MCF 10A (cell line): ENCODE data around the gene RORB. TPM values are rescaled to one million over a fixed set of nuclear protein-coding genes. Genes with fewer than 3 reads are reported as not detected.
A peak's percentile ranks its signal among the peaks of the same experiment; 100 is the strongest.

Experiments
- BruUV-seq: library from RNA; stranded (reverse); fragments of 400-500 nt; replicated peaks from 2 replicates; lab custom pipeline; 2021; lab: Mats Ljungman, UMichigan
- CTCF ChIA-PET: fragments of 300-600 bp; sonication (Branson Sonifier 250); formaldehyde crosslinking; extraction: SDS; loops from one replicate; lab custom pipeline; 2021; ENCODE audit warnings: antibody characterized with exemption, inconsistent platforms; lab: Yijun Ruan, JAX
- POLR2A ChIA-PET: fragments of 300-600, 350-650 bp; sonication (Branson Sonifier 250); formaldehyde crosslinking; extraction: SDS; loops from one replicate; lab custom pipeline; 2020; ENCODE audit warnings: antibody characterized with exemption, inconsistent platforms; lab: Yijun Ruan, JAX
- DNase-seq: peaks from one replicate; pipeline ENCODE4 v3.0.0-alpha.2; 2018; ENCODE audit not compliant: unreplicated experiment
- H3K27ac Mint-ChIP-seq: one replicate; pipeline ENCODE4 v1.8.0; 2022; ENCODE audit warnings: mild to moderate bottlenecking, low read depth, mixed read lengths; ENCODE audit not compliant: unreplicated experiment
- H3K27me3 Mint-ChIP-seq: one replicate; pipeline ENCODE4 v1.8.0; 2022; ENCODE audit warnings: mixed read lengths; ENCODE audit not compliant: insufficient read depth, unreplicated experiment
- H3K36me3 Mint-ChIP-seq: one replicate; pipeline ENCODE4 v1.8.0; 2022; ENCODE audit warnings: mild to moderate bottlenecking, moderate library complexity, mixed read lengths; ENCODE audit not compliant: insufficient read depth, unreplicated experiment
- H3K4me1 Mint-ChIP-seq: one replicate; pipeline ENCODE4 v1.8.0; 2022; ENCODE audit warnings: mixed read lengths; ENCODE audit not compliant: insufficient read depth, unreplicated experiment
- H3K4me3 Mint-ChIP-seq: one replicate; pipeline ENCODE4 v1.8.0; 2022; ENCODE audit warnings: mild to moderate bottlenecking, moderate library complexity, mixed read lengths; ENCODE audit not compliant: unreplicated experiment
- H3K9me3 Mint-ChIP-seq: one replicate; pipeline ENCODE4 v1.8.0; 2022; ENCODE audit warnings: mixed read lengths; ENCODE audit not compliant: unreplicated experiment
- CTCF ChIP-seq: fragments of 200-600 bp; IDR thresholded peaks from one replicate; pipeline ENCODE4 v1.8.0; 2022; ENCODE audit warnings: antibody characterized with exemption, mild to moderate bottlenecking; ENCODE audit not compliant: unreplicated experiment
- intact Hi-C: fragments of 100-400 bp; cut with micrococcal nuclease; formaldehyde crosslinking; loops from 2 replicates; pipeline ENCODE4 v1.14.1; 2022
- total RNA-seq: library from RNA; stranded (reverse); gene quantifications from 2 replicates; pipeline ENCODE4 v1.2.3, GENCODE V29; 2022

RORB gene
- total RNA-seq, 1 experiment from 2014 or later = not detected

DNA sequence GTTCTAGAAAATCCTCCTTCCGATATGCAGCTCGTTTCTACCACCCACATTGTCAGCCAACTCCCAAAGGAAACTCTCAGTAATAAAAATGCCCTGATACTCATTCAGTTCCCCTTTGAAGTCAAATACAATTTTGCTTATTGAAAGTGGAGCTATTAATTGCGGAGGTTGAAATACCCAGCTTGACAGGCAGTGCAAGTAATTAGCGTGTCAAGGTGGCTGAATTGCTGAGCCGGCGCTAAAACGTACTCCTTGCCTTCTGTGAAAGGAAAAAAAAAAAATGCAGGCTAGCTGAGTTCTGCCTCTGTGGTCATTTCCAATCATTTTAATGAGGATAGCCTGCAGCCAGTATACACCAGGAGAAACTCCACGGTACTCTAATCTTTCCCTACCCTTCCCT lies 165.5 kb downstream of the RORB start:
- no TSS peak for BruUV-seq
- intact Hi-C loops = no loop called here
- no peak overlapping the region for H3K4me3 Mint-ChIP-seq
- ChIA-PET CTCF (interaction anchor here (1.0 to 1.5 kb wide), 2 partner anchors 17 to 115 kb away, joined by 3 to 4 read pairs; no protein-coding TSS in a partner anchor), POLR2A (no interaction called here)
- no peaks in the 10 kb centered on the region for H3K9me3 Mint-ChIP-seq
- peaks cover 3% of the 10 kb centered on the region for H3K27me3 Mint-ChIP-seq
- H3K27ac Mint-ChIP-seq = no peak overlapping the region
- peaks cover 6% of the 10 kb centered on the region for H3K4me1 Mint-ChIP-seq
- no peak for DNase-seq
- no peak for TF ChIP-seq CTCF
- no peaks in the 10 kb centered on the region for H3K36me3 Mint-ChIP-seq

- ChIA-PET CTCF (interaction anchor here (0.6 to 1.5 kb wide), 5 partner anchors 8 to 114 kb away, joined by 3 to 4 read pairs (median 3); no protein-coding TSS in a partner anchor), POLR2A (no interaction called here)
- peaks cover 6% of the 10 kb centered on the region for H3K4me1 Mint-ChIP-seq
- intact Hi-C loops = no loop called here
- no peak overlapping the region for H3K27ac Mint-ChIP-seq
- H3K36me3 Mint-ChIP-seq = no peaks in the 10 kb centered on the region
- H3K9me3 Mint-ChIP-seq = no peaks in the 10 kb centered on the region
- no peak for TF ChIP-seq CTCF
- no peak overlapping the region for H3K4me3 Mint-ChIP-seq
- no TSS peak for BruUV-seq
- peak; percentile 13 for DNase-seq
- H3K27me3 Mint-ChIP-seq = no peaks in the 10 kb centered on the region
Measured at GRCh38 chr9:74663439-74663838, 166.3 kb downstream of the RORB start.

DNA sequence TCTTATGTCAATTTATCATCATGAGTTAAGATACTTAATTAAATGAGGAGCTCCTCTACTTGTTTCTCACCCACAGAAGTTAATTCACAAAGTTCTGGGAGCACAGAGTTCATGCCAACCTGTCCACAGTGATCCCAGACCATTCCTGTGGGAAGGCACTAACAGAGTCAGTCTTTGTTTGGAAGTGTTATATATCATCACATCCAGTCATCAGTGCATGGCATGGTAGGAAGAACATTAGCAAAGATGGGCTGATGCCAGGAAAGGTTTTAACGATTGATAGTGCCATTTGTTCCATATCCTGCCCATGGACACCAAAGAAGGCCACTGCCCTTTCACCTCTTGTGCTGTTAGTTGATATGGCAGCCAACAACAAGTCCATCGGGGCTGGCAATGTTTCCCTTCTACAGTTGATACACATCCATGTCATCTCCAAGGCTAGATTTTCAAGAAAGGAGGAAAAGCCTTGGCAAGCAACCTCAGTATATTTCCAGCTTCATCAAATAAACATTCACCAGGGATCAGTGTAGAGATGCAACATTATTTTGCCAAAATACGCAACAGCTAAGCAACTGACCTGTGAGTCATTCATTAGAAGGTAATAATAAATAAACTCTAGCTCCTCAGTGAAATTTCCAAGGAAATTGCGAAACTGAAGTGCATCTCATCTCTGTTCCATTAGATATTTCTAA lies 169.6 kb downstream of the RORB start:
- ChIA-PET POLR2A (no interaction called here), CTCF (interaction anchor here (0.5 to 2.4 kb wide), 6 partner anchors 23 to 967 kb away, joined by 3 to 6 read pairs (median 4); no protein-coding TSS in a partner anchor)
- intact Hi-C loops = no loop called here
- peak; percentile 32 for DNase-seq
- no TSS peak for BruUV-seq
- H3K4me1 Mint-ChIP-seq = peaks cover 6% of the 10 kb centered on the region
- no peak overlapping the region for H3K27ac Mint-ChIP-seq
- H3K36me3 Mint-ChIP-seq = no peaks in the 10 kb centered on the region
- peaks cover 15% of the 10 kb centered on the region for H3K27me3 Mint-ChIP-seq
- H3K4me3 Mint-ChIP-seq = no peak overlapping the region
- no peaks in the 10 kb centered on the region for H3K9me3 Mint-ChIP-seq
- TF ChIP-seq CTCF = no peak

GRCh38 chr9:74672237-74672636 lies 175.1 kb downstream of the RORB start:
- H3K9me3 Mint-ChIP-seq = no peaks in the 10 kb centered on the region
- no peaks in the 10 kb centered on the region for H3K36me3 Mint-ChIP-seq
- H3K4me1 Mint-ChIP-seq = no peaks in the 10 kb centered on the region
- BruUV-seq = no TSS peak
- ChIA-PET CTCF (no interaction called here), POLR2A (no interaction called here)
- TF ChIP-seq CTCF = no peak
- H3K27ac Mint-ChIP-seq = no peak overlapping the region
- H3K27me3 Mint-ChIP-seq = peaks cover 37% of the 10 kb centered on the region
- H3K4me3 Mint-ChIP-seq = no peak overlapping the region
- DNase-seq = no peak
- intact Hi-C loops = no loop called here
